ENCODE data around the gene CYP4V2. TPM values are rescaled to one million over a fixed set of nuclear protein-coding genes. Genes with fewer than 3 reads are reported as not detected.
"Not testable (repeated sequence)": the region's sequence is repeated elsewhere in the genome, so short reads cannot be mapped to it uniquely, and the experiment has no call there.

Gene CYP4V2
- total RNA-seq, 1 donor from 2014 or later, result 9.1 TPM

DNA sequence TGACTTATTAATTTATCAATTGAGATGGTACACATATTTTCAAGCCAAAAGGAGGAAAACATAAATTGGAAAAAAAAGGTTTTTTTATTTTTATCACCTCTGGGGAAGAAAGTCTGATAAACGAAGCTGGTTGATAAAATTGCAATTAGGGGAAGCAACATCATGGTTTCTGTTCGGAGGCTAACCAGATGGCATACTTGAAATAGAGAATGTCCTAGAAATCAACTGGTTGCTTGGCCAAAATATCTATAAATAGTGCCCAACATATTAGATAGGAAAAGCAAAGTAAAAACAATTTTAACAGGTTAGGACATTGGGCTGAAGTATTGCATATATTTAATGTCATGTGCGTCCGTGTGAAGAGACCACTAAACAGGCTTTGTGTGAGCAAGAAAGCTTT lies 50.2 kb downstream of the CYP4V2 start:
- H3K36me3 Mint-ChIP-seq (ENCODE audit: low read depth, unreplicated experiment), result no peaks in the 10 kb centered on the region
- H3K27me3 ChIP-seq (ENCODE audit: insufficient read depth, low read length), result no peaks in the 10 kb centered on the region
- peaks cover 16% of the 10 kb centered on the region for H3K9me3 Mint-ChIP-seq (ENCODE audit: unreplicated experiment)
- no peak overlapping the region for H3K27ac ChIP-seq (ENCODE audit: low read depth, low read length)
- no peaks in the 10 kb centered on the region for H3K9me3 ChIP-seq (ENCODE audit: insufficient read depth, low read depth, low read length)
- no peak overlapping the region for H3K9ac ChIP-seq (ENCODE audit: low read length)
- H4K20me1 ChIP-seq (ENCODE audit: insufficient read depth, low read length), result no peaks in the 10 kb centered on the region
- no peak overlapping the region for H3K27ac Mint-ChIP-seq (ENCODE audit: unreplicated experiment)
- no peaks in the 10 kb centered on the region for H3K79me2 ChIP-seq (ENCODE audit: insufficient read depth, low read length)
- no peak overlapping the region for H3K4me2 ChIP-seq (ENCODE audit: low read length)
- FAIRE-seq, result no peak
- no peaks in the 10 kb centered on the region for H3K27me3 Mint-ChIP-seq (ENCODE audit: low read depth, unreplicated experiment)
- no peak overlapping the region for H3K4me3 ChIP-seq (ENCODE audit: insufficient read depth, low read depth, low read length)
- no peaks in the 10 kb centered on the region for H3K36me3 ChIP-seq (ENCODE audit: insufficient read depth, low read length)
- H2AFZ ChIP-seq (ENCODE audit: low read depth, low read length), result no peak overlapping the region
- H3K4me1 Mint-ChIP-seq (ENCODE audit: low read depth, unreplicated experiment), result no peaks in the 10 kb centered on the region
- DNase-seq (ENCODE audit: low read depth), result no peak
- TF ChIP-seq, protein P1, sequence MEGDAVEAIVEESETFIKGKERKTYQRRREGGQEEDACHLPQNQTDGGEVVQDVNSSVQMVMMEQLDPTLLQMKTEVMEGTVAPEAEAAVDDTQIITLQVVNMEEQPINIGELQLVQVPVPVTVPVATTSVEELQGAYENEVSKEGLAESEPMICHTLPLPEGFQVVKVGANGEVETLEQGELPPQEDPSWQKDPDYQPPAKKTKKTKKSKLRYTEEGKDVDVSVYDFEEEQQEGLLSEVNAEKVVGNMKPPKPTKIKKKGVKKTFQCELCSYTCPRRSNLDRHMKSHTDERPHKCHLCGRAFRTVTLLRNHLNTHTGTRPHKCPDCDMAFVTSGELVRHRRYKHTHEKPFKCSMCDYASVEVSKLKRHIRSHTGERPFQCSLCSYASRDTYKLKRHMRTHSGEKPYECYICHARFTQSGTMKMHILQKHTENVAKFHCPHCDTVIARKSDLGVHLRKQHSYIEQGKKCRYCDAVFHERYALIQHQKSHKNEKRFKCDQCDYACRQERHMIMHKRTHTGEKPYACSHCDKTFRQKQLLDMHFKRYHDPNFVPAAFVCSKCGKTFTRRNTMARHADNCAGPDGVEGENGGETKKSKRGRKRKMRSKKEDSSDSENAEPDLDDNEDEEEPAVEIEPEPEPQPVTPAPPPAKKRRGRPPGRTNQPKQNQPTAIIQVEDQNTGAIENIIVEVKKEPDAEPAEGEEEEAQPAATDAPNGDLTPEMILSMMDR (IDR thresholded peaks at IDR 0.05; ENCODE audit: insufficient read depth, low read depth, low read length), result no peak
- no peak for TF ChIP-seq EZH2 (IDR thresholded peaks at IDR 0.05; ENCODE audit: insufficient read depth, low read length)
- H3K4me3 Mint-ChIP-seq (ENCODE audit: unreplicated experiment), result no peak overlapping the region
- no peaks in the 10 kb centered on the region for H3K4me1 ChIP-seq (ENCODE audit: insufficient read depth, low read length)

DNA sequence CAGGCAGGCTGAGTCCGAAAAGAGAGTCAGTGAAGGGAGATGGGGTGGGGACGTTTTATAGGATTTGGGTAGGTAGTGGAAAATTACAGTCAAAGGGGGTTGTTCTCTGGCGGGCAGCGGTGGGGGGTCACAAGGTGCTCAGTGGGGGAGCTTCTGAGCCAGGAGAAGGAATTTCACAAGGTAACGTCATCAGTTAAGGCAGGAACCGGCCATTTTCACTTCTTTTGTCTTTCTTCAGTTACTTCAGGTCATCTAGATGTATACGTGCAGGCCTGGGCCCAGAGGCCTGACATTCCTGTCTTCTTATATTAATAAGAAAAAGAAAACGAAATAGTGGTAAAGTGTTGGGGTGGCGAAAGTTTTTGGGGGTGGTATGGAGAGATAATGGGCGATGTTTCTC lies 50.7 kb downstream of the CYP4V2 start:
- DNase-seq (ENCODE audit: low read depth); H3K79me2 ChIP-seq (ENCODE audit: insufficient read depth, low read length); H3K4me3 ChIP-seq (ENCODE audit: insufficient read depth, low read depth, low read length); H3K27me3 ChIP-seq (ENCODE audit: insufficient read depth, low read length); H3K27ac ChIP-seq (ENCODE audit: low read depth, low read length); H3K4me1 Mint-ChIP-seq (ENCODE audit: low read depth, unreplicated experiment); FAIRE-seq; H3K4me2 ChIP-seq (ENCODE audit: low read length); H3K36me3 Mint-ChIP-seq (ENCODE audit: low read depth, unreplicated experiment); H2AFZ ChIP-seq (ENCODE audit: low read depth, low read length); H3K4me1 ChIP-seq (ENCODE audit: insufficient read depth, low read length); H3K9ac ChIP-seq (ENCODE audit: low read length); H3K36me3 ChIP-seq (ENCODE audit: insufficient read depth, low read length); H3K4me3 Mint-ChIP-seq (ENCODE audit: unreplicated experiment); H3K27me3 Mint-ChIP-seq (ENCODE audit: low read depth, unreplicated experiment); H4K20me1 ChIP-seq (ENCODE audit: insufficient read depth, low read length); H3K27ac Mint-ChIP-seq (ENCODE audit: unreplicated experiment); H3K9me3 ChIP-seq (ENCODE audit: insufficient read depth, low read depth, low read length): not testable (repeated sequence)
- peaks cover 17% of the 10 kb centered on the region for H3K9me3 Mint-ChIP-seq (ENCODE audit: unreplicated experiment)

DNA sequence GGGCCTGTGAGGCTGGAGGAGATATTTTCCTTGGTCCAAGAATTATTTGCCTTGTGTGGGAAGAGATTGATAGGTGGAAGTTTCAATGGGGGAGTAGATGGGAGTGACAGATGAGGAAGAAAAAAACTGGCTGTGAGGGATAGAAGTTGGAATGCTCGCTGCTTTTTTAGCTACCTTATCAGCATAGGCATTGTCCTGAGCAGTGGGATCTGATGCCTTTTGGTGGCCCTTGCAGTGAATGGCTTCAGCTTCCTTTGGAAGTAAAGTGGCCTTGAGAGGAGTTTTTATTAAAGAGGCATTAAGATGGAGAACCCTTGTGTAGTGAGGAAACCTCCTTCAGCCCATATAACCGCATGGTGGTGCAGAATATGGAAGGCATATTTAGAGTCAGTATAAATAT lies 52.0 kb downstream of the CYP4V2 start:
- H3K9me3 Mint-ChIP-seq (ENCODE audit: unreplicated experiment), result peaks cover 13% of the 10 kb centered on the region
- no peaks in the 10 kb centered on the region for H3K4me1 ChIP-seq (ENCODE audit: insufficient read depth, low read length)
- no peak overlapping the region for H3K9ac ChIP-seq (ENCODE audit: low read length)
- no peaks in the 10 kb centered on the region for H4K20me1 ChIP-seq (ENCODE audit: insufficient read depth, low read length)
- no peak overlapping the region for H3K27ac Mint-ChIP-seq (ENCODE audit: unreplicated experiment)
- no peak for DNase-seq (ENCODE audit: low read depth)
- no peak overlapping the region for H3K27ac ChIP-seq (ENCODE audit: low read depth, low read length)
- H3K27me3 Mint-ChIP-seq (ENCODE audit: low read depth, unreplicated experiment), result no peaks in the 10 kb centered on the region
- H2AFZ ChIP-seq (ENCODE audit: low read depth, low read length), result no peak overlapping the region
- H3K79me2 ChIP-seq (ENCODE audit: insufficient read depth, low read length), result no peaks in the 10 kb centered on the region
- no peaks in the 10 kb centered on the region for H3K36me3 ChIP-seq (ENCODE audit: insufficient read depth, low read length)
- no peaks in the 10 kb centered on the region for H3K9me3 ChIP-seq (ENCODE audit: insufficient read depth, low read depth, low read length)
- no peaks in the 10 kb centered on the region for H3K4me1 Mint-ChIP-seq (ENCODE audit: low read depth, unreplicated experiment)
- no peaks in the 10 kb centered on the region for H3K36me3 Mint-ChIP-seq (ENCODE audit: low read depth, unreplicated experiment)
- H3K4me2 ChIP-seq (ENCODE audit: low read length), result no peak overlapping the region
- FAIRE-seq, result no peak
- no peaks in the 10 kb centered on the region for H3K27me3 ChIP-seq (ENCODE audit: insufficient read depth, low read length)
- H3K4me3 ChIP-seq (ENCODE audit: insufficient read depth, low read depth, low read length), result no peak overlapping the region
- TF ChIP-seq, protein P1 (IDR thresholded peaks at IDR 0.05; ENCODE audit: insufficient read depth, low read depth, low read length), result no peak
- TF ChIP-seq EZH2 (IDR thresholded peaks at IDR 0.05; ENCODE audit: insufficient read depth, low read length), result no peak
- no peak overlapping the region for H3K4me3 Mint-ChIP-seq (ENCODE audit: unreplicated experiment)
